HepG2 (cell line): ENCODE results near the gene KPNB1. TPM values are rescaled to one million over a fixed set of nuclear protein-coding genes. Genes with fewer than 3 reads are reported as not detected.

Source experiments
- ETS1 ChIP-seq: sonication (generic); formaldehyde crosslinking; IDR thresholded peaks from 2 replicates; pipeline ENCODE4 v1.4.0; 2020; ENCODE audit warnings: missing genetic modification reagents
- FOXK1 ChIP-seq: sonication (generic); formaldehyde crosslinking; IDR thresholded peaks from 2 replicates; pipeline ENCODE4 v1.4.0; 2020; ENCODE audit warnings: low read depth, missing genetic modification reagents, borderline replicate concordance
- FOXP1 ChIP-seq, 2 experiments: fragments of 450-650 bp in 1 of 2; IDR thresholded peaks; 2 replicates each; pipeline ENCODE4 v1.6.1; 2017 to 2018; ENCODE audit warnings: antibody characterized with exemption in 1 of 2
- MAF1 ChIP-seq: sonication (generic); formaldehyde crosslinking; IDR thresholded peaks from 2 replicates; pipeline ENCODE4 v1.5.0; 2020; ENCODE audit warnings: missing genetic modification reagents, borderline replicate concordance
- MTF1 ChIP-seq: sonication (generic); formaldehyde crosslinking; IDR thresholded peaks from 2 replicates; pipeline ENCODE4 v1.5.0; 2020; ENCODE audit warnings: missing genetic modification reagents
- NONO ChIP-seq, 2 experiments: fragments of 450-650 bp in 1 of 2; sonication (generic) in 1 of 2; formaldehyde crosslinking in 1 of 2; IDR thresholded peaks in 1 of 2; conservative IDR thresholded peaks in 1 of 2; 2 replicates each; pipeline versions ENCODE4 v1.6.1 to v1.8.0; 2017 to 2022; ENCODE audit warnings: mild to moderate bottlenecking in 1 of 2, missing genetic modification reagents in 1 of 2, moderate library complexity in 1 of 2
- PITX1 ChIP-seq: sonication (generic); formaldehyde crosslinking; IDR thresholded peaks from 2 replicates; pipeline ENCODE4 v1.5.1; 2020; ENCODE audit warnings: mild to moderate bottlenecking, missing genetic modification reagents
- RFXAP ChIP-seq: sonication (generic); formaldehyde crosslinking; IDR thresholded peaks from 2 replicates; pipeline ENCODE4 v1.4.0; 2020; ENCODE audit warnings: missing genetic modification reagents, borderline replicate concordance
- SIX1 ChIP-seq: sonication (generic); formaldehyde crosslinking; IDR thresholded peaks from 2 replicates; pipeline ENCODE4 v1.4.0; 2020; ENCODE audit warnings: missing genetic modification reagents, borderline replicate concordance
- SMAD9 ChIP-seq: sonication (generic); formaldehyde crosslinking; IDR thresholded peaks from 2 replicates; pipeline ENCODE4 v1.5.1; 2020; ENCODE audit warnings: mild to moderate bottlenecking, missing genetic modification reagents
- SOX5 ChIP-seq: IDR thresholded peaks from 2 replicates; pipeline ENCODE4 v1.6.1; 2016; ENCODE audit warnings: borderline replicate concordance
- THYN1 ChIP-seq: sonication (generic); formaldehyde crosslinking; IDR thresholded peaks from 2 replicates; pipeline ENCODE4 v1.8.1; 2023; ENCODE audit warnings: low read depth, mild to moderate bottlenecking, moderate library complexity, missing genetic modification reagents, borderline replicate concordance
- ZBTB33 ChIP-seq: sonication (generic); formaldehyde crosslinking; IDR thresholded peaks from 2 replicates; pipeline ENCODE4 v1.4.0; 2020; ENCODE audit warnings: missing genetic modification reagents
- ZNF296 ChIP-seq: sonication (generic); formaldehyde crosslinking; conservative IDR thresholded peaks from 2 replicates; pipeline ENCODE4 v1.5.0; 2020; ENCODE audit warnings: mild to moderate bottlenecking, missing genetic modification reagents
- polyA plus RNA-seq, 8 experiments: library from polyadenylated mRNA; depleted of rRNA in 3 of 8; stranded (reverse) in 7 of 8; unstranded in 1 of 8; fragments of >200 nt; fragmentation: Illumina TruSeq in 4 of 8; extraction: Trizol in 4 of 8; gene quantifications; 2 replicates each; pipeline versions ENCODE4 v1.2.1 to v1.2.3, GENCODE V29; 2011 to 2016; ENCODE audit warnings: low read depth in 4 of 8, missing spikeins in 1 of 8, mixed read lengths in 1 of 8; ENCODE audit not compliant: insufficient read depth in 1 of 8
- total RNA-seq, 5 experiments: library from RNA; depleted of rRNA; stranded (reverse); fragments of >200 nt; fragmentation: Illumina TruSeq; extraction: Trizol; gene quantifications; 2 replicates each; pipeline ENCODE4 v1.2.3, GENCODE V29; 2016; ENCODE audit warnings: low read depth in 1 of 5
- TF ChIP-seq, protein P1 (sequence below): sonication (generic); formaldehyde crosslinking; IDR thresholded peaks from 2 replicates; pipeline ENCODE4 v1.4.0; 2020; ENCODE audit warnings: missing genetic modification reagents
- TF ChIP-seq, protein P2 (sequence below): sonication (generic); formaldehyde crosslinking; IDR thresholded peaks from 2 replicates; pipeline ENCODE4 v1.4.0; 2020; ENCODE audit warnings: mild to moderate bottlenecking, missing genetic modification reagents
- TF ChIP-seq, protein P3 (sequence below): sonication (generic); formaldehyde crosslinking; IDR thresholded peaks from 2 replicates; pipeline ENCODE4 v1.5.1; 2020; ENCODE audit warnings: missing genetic modification reagents, mild to moderate bottlenecking, borderline replicate concordance

Gene KPNB1
- total and polyA plus RNA-seq, 2 of the 13 experiments (the other 11 are each of a cell fraction or from before 2014, with no cell fraction given) = 164 to 424 TPM

DNA sequence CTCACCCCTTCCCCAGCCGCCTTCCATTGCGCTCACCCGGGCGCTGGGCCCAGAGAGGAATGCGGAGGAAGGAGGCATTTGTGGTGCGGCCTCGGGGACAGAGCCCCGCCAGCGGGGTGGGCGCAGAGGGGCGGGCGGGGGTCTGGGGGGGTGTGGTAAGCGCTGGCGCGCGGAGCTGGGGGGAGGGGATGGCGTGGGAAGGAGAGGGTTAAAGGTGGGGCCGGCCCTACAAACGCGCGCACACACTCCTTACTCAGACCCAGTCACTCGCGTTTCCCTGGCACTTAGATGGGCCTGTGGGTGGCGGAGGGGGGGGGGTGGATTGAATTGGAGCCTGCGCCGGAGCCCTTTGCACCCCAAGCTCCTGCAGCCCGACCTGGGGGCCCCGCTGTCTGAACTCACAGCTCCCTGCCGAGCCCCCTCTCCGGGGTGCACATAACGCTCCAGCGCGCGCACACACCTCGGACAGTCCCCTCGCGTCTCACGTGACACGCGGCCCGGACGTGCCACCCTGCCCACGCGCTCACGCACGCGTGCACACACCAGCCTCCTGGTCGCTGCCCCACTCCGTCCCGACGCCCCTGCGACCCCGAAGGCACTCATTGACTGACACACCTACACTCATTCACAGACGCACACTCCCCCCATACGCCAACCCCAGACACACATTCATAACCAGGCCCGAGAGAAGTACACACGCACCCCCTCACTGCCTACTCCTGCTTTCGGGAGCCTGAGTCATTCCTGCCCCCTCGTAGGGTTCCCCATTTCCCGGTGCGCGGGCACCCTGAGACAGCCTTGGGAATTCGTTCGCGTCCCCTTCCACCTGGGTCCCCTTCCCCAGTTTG, 45.1 kb downstream of the KPNB1 start (continued):
- TF ChIP-seq FOXK1 (CRISPR knock-in tag) (no peak), SIX1 (CRISPR knock-in tag) (no peak), NONO (IDR thresholded peaks at IDR 0.05) (no peak), NONO (CRISPR knock-in tag; conservative IDR thresholded peaks at IDR 0.05) (peak; percentile 62; the same call in 1 of the 2 replicates), MAF1 (CRISPR knock-in tag) (no peak), THYN1 (no peak), ZNF296 (CRISPR knock-in tag) (no peak), SMAD9 (no peak), FOXP1 (IDR thresholded peaks at IDR 0.05) (no peak), FOXP1 (CRISPR knock-in tag; IDR thresholded peaks at IDR 0.05) (no peak), RFXAP (no peak), MTF1 (no peak), SOX5 (CRISPR knock-in tag) (no peak), ZBTB33 (peak; percentile 46; the same call in 1 of the 2 replicates), ETS1 (no peak), PITX1 (no peak)
- TF ChIP-seq, protein P1, sequence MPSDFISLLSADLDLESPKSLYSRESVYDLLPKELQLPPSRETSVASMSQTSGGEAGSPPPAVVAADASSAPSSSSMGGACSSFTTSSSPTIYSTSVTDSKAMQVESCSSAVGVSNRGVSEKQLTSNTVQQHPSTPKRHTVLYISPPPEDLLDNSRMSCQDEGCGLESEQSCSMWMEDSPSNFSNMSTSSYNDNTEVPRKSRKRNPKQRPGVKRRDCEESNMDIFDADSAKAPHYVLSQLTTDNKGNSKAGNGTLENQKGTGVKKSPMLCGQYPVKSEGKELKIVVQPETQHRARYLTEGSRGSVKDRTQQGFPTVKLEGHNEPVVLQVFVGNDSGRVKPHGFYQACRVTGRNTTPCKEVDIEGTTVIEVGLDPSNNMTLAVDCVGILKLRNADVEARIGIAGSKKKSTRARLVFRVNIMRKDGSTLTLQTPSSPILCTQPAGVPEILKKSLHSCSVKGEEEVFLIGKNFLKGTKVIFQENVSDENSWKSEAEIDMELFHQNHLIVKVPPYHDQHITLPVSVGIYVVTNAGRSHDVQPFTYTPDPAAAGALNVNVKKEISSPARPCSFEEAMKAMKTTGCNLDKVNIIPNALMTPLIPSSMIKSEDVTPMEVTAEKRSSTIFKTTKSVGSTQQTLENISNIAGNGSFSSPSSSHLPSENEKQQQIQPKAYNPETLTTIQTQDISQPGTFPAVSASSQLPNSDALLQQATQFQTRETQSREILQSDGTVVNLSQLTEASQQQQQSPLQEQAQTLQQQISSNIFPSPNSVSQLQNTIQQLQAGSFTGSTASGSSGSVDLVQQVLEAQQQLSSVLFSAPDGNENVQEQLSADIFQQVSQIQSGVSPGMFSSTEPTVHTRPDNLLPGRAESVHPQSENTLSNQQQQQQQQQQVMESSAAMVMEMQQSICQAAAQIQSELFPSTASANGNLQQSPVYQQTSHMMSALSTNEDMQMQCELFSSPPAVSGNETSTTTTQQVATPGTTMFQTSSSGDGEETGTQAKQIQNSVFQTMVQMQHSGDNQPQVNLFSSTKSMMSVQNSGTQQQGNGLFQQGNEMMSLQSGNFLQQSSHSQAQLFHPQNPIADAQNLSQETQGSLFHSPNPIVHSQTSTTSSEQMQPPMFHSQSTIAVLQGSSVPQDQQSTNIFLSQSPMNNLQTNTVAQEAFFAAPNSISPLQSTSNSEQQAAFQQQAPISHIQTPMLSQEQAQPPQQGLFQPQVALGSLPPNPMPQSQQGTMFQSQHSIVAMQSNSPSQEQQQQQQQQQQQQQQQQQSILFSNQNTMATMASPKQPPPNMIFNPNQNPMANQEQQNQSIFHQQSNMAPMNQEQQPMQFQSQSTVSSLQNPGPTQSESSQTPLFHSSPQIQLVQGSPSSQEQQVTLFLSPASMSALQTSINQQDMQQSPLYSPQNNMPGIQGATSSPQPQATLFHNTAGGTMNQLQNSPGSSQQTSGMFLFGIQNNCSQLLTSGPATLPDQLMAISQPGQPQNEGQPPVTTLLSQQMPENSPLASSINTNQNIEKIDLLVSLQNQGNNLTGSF (CRISPR knock-in tag) = no peak
- TF ChIP-seq, protein P2, sequence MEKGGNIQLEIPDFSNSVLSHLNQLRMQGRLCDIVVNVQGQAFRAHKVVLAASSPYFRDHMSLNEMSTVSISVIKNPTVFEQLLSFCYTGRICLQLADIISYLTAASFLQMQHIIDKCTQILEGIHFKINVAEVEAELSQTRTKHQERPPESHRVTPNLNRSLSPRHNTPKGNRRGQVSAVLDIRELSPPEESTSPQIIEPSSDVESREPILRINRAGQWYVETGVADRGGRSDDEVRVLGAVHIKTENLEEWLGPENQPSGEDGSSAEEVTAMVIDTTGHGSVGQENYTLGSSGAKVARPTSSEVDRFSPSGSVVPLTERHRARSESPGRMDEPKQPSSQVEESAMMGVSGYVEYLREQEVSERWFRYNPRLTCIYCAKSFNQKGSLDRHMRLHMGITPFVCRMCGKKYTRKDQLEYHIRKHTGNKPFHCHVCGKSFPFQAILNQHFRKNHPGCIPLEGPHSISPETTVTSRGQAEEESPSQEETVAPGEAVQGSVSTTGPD (CRISPR knock-in tag) = no peak
- TF ChIP-seq, protein P3, sequence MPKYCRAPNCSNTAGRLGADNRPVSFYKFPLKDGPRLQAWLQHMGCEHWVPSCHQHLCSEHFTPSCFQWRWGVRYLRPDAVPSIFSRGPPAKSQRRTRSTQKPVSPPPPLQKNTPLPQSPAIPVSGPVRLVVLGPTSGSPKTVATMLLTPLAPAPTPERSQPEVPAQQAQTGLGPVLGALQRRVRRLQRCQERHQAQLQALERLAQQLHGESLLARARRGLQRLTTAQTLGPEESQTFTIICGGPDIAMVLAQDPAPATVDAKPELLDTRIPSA (CRISPR knock-in tag) = no peak; the same call in 1 of the 2 replicates
